HL-60/S4 treated with retinoic acid at 250 ng/mL for 4 days and 3 days (cell line): ENCODE results near the gene ARL4D.
"Not testable (repeated sequence)": the region's sequence is repeated elsewhere in the genome, so short reads cannot be mapped to it uniquely, and the experiment has no call there.

ENCODE experiments used
- in situ Hi-C: fragments of 300-500 bp; cut with MboI; formaldehyde crosslinking; loops from 2 replicates; pipeline ENCODE4 v1.7.0; 2022; ENCODE audit warnings: low sequenced_read_pairs

Gene ARL4D, protein sequence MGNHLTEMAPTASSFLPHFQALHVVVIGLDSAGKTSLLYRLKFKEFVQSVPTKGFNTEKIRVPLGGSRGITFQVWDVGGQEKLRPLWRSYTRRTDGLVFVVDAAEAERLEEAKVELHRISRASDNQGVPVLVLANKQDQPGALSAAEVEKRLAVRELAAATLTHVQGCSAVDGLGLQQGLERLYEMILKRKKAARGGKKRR

DNA sequence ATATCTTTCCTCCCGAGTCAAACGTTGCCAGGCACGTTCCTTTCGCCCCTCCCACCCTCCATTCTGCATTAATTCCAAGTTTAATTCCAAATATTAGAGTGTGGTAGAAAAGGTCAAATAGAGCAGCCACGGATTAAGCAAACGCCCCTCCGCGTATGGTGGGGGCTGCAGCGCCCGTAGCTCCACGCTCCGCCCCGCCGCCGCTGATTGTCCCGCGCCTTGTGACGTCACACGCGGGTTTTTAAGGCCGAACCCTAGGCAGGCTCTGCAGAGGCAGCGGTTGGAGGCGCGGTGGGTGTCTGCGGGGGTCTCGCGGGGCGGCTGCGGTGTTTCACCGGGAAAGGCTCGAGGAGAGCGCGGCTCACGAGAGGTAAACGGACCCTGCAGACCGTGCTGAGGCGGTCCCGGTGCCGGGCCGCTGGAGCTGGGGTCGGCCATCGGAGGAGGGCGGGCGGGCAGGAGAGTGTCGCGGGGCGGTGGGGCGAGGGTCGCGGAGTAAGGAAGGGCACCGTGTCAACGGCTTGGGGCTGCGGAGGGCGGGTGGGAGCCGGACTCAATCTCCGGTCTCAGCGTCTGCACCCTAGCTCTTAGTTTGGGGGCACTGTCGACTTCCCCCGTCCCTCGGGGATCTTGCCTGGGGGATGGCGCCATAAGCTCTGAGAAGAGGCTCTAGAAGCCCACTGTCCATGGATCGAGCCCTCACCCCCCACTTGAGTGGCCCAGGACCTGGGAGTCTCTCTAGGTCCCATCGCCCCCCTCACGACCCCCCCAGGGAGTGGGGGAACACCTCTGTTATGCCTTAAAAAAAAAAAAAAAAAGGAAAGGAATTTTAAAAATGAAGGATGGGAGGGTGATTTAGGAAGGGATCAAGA is at the start of gene ARL4D:
Gene ARL4D (plus strand): TSS at position 270 of the 872 bp plus-strand sequence. CDS start 740 bp downstream, outside the sequence.
- in situ Hi-C loops, result no loop called here

DNA sequence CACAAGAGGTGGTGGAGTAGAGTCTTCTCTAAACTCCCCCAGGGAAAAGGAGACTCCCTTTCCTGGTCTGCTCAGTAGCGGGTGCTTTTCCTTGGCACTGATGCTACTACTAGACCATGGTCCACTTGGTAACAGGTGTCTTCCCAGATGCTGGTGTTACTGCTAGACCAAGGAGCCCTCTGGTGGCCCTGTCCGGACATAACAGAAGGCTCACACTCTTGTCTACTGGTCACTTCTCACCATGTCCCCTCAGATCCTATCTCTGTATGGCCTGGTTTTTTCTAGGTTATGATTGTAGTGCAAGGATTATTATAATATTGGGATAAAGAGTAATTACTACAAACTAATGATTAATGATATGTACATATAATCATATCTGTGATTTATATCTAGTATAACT is 49.7 kb upstream of the ARL4D start:
- in situ Hi-C loops, result no loop called here

DNA sequence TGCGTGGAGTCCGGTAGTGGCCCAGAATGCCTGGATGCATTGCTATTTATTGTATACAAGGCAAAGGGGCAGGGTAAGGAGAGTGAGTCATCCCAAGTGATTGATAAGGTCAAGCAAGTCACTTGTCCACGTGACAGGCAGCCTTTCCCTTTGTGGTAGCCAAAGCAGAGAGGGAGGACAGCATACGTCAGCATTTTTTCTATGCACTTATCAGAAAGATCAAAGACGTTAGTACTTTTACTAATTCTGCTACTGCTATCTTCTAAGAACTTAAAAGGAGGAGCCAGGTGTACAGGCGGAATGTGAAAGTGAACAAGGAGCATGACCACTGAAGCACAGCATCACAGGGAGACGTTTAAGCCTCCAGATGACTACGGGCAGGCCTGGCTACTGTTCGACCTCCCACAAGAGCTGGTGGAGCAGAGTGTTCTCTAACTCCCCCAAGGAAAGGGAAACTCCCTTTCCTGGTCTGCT is 47.9 kb upstream of the ARL4D start:
- in situ Hi-C loops, result no loop called here

DNA sequence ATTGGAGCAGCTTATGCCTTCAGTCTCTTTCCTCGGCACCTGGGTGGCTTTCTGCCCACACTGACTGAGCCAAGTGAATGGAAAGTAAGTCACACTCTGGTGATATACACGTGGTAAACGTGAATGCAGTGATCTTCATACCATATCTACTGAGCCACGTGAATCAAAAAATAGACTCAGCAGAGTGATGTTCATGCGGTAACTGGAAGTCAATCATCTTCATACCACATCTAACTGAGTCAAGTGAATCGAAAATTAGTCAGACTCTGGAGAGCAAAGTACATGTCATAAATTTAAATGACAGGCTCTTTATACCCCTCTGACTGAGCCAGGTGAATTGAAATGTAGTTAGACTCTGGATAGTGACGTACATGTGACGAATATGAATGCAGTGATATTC is 47.1 kb upstream of the ARL4D start:
- in situ Hi-C loops, result no loop called here

DNA sequence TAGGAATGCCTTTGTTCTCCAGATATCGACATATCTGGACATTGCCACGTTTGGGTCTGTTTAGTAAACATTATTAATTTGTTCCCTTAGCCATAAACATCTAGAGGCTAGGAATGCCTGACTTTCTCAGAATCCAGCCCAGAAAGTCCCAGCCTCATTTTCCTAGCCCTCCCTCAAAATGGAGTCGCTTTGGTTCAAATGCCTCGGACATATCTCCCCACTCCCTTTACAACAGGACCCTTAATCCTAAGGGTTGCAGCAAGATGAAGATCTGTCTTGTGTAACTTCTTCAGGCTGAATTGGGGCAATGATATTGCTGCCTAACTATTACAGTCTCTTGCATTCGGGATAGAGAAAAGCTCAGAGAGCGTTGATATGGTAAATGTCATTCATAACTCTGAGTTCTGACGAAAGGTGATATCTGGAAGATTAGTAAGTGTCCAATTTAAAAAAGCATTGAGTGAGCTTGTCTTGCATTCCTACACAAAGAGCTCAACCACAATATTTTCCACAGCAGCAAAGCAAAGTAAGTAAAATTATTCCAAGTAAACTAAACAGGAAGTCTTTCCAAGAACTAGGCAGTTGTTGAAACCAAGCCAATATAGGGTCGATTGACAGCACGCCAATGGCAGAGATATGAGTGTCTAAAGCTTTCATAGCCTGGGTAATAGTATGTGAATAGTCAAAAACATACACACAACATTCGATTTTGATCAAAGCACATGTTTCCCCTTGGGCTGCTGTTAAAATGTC is 46.0 kb upstream of the ARL4D start:
- in situ Hi-C loops, result no loop called here

DNA sequence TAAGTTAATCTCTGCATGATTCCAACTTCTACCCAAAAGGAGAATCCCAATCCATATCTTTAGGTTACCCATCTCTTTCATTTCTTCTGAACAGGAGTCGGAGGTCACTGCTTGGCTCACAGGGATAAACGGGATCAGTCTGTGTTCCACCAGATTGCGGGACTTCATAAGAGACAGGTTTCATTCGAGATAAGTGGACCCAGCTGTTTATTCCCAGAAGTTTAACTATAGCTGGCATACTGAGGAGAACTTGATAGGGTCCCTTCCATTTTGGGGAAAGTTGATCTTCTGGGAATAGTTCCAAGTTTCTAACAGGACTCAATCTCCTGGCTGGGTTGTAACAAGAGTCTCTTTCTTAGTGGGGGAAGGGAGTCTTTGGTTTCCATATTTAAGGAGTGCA is 45.4 kb upstream of the ARL4D start:
- in situ Hi-C loops, result no loop called here

DNA sequence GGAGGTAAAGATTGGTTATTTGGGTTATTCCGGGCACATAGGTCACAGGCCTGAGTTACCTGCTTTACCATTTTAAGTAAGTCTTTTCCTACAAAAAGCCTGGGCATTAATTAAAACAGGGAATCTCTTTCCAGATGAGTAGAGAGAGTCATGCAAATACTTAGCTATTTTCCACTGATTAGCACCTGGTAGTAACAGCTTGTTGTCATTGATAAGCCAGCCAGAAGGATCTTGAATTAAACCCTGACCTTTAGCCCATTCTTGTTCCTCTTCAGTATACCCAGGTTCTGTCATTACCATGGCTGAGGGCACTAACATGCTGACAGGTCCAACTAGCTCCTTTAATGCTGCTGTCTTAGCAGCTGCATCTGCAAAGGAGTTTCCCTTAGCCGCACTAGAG is 44.4 kb upstream of the ARL4D start:
- in situ Hi-C loops, result no loop called here

DNA sequence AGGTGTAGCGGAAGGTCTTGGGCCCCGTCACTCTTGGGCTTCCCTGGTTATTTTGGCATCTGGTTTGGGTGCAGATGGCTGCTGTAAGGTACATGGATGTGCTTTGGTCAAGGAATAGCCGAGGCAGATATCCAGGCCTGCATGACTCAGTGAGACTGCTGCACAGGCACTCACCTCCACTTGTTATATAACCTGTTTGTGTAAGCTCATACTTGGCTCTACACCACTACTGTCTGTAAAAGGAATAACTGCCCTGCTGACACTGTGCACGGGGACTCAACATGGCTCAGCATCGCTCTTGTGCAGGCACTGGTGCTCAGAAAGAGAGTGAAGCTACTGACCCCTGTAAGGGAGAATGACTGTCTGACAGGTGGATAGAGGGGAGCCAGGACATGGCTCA is 42.3 kb upstream of the ARL4D start:
- in situ Hi-C loops, result no loop called here

DNA sequence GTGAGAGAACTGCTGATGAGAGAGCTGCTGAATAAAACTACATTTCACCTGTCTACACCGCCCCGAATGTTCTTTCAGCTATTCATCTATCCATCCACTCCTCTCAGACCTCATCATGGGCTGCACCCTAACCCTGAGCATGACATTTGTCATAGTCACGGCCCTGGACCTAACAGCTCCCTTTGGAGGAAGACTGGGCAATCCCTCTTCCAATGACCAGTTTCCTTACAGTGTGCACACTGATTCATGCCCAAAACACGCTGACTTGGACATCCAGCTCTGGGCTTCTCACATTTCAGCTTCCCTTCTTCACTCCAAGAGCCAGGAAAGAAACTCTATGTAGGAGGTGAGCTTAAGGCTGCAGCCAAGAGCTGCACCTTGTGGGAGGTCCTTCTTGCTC is 41.8 kb upstream of the ARL4D start:
- in situ Hi-C loops, result no loop called here

DNA sequence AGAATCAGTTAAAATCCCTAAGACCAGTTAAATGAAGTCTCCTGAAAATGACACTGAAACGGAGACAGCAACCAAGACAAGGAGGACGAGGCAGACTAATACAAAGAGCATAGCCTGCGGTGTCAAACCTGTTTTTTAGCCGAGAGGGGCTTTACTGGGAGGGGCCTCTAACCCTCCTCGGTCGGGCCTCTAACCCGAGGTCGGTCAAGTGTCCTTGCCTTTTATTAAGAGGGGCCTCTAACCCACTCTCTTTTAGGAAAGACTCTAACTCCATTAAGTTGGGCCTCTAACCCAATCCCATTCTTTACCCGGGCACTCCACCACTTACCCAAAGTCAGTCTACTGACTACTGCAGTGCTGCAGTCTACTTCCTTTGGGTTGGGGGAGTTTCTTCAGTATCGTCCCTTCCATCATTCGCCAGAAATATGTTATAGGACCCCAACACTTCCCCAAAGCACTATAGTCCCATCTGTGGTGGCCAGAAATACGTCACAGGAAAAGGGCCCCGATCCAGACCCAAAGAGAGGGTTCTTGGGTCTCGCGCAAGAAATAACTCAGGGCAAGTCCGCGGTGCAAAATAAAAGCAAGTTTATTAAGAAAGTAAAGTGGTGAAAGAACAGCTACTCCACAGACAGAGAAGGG is 39.2 kb upstream of the ARL4D start:
- in situ Hi-C loops, result no loop called here

DNA sequence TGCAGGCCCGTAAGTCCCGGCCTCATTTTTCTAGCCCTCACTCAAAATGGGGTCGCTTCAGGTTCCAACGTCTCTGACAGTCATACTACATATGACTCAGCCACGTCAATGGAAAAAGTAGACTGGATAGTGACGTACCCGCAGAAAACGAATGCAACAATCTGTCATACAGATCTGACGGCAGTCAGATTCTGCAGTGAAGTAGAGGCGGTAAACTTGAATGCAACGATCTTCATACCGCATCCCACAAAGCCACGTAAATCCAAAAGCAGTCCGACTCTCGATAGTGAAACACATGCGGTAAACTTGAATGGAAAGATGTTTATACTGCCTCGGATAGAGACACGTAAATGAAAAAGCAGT is 38.4 kb upstream of the ARL4D start:
- in situ Hi-C loops, result no loop called here

DNA sequence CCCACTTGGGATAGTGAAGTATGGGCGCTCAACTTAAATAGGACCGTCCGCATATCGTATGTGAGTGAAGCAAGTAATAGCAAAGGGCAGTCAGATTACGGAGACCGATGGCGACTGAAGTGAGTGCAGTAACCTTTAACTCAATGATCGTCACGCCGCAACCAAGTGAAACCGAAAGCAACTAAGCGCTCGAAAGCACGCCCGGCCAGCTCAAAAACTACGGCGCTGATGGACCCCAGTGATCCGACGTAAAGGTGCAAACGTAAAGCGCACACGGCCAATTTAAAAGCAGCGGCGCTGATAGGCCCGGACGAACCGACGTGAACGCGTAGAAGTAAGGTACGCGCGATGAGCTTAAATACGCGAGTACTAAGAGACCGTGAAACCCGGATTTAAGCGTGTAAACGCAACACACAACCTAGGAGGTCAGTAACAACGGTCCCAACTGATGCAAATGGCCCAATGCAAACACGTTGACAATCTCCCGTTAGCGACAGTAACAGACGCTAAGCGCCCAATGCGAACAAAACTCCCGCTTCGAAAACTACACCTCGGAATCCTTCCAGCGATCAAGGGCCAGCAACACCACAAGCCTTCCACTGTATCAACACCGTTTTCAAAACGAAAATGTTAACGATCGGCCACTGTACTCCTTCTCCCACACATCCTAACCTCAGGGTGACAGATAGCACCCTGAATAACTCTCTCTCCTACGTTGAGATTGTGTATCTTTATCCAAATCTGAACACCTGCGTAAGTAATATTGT is 37.9 kb upstream of the ARL4D start:
- in situ Hi-C loops, result no loop called here

DNA sequence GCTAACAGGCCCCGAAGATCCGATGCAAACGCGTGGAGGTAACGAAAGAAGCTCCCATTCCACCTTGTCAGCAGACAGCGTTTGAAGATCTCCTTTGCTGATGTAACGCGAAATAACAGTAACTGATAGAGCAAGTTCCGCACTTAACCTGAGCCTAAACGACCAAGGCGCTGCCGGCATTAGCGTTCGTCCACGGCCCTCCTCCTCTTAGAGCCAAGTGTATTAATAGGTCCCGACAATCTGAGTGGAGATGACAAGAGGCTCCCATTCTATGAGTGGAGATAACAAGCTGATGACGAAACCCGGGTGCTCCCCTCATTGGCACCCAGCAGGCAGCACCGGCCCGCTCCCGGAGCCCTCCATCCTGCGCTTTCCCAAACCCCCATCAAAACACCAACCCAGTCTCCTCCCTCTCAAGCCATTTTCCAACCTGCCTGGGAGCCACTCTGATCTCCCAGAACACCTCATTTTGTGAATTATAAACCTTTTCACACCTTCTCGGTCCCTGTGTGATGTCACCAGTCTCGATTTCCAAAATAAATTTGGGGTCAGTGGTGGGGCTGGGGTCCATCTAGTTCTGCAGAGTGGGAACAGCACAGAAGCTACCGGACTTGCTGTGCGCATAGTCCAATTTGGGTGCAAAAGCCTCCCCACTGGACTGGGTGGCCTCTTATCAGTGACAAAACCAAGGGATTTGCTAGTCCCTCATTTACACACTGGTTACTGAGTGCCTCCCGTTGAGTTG is 35.4 kb upstream of the ARL4D start:
- in situ Hi-C loops, result no loop called here

DNA sequence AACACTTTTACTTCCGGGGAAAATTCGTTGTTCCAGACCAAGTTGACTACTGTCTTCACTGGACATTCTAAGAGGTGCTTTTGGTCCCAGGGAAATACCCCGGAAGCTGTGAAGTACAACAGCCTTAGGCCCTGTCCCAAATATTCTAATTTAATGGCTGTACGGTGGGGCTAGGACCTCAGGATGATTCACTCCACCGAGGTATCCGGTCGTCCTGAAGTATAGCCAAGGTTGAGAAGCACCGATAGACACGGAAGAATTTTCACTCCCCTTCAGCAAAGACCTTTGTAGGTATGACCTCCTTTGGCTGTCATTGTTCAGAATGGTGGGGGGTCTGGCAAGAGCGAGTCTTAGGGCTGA is 34.9 kb upstream of the ARL4D start:
- in situ Hi-C loops, result no loop called here

DNA sequence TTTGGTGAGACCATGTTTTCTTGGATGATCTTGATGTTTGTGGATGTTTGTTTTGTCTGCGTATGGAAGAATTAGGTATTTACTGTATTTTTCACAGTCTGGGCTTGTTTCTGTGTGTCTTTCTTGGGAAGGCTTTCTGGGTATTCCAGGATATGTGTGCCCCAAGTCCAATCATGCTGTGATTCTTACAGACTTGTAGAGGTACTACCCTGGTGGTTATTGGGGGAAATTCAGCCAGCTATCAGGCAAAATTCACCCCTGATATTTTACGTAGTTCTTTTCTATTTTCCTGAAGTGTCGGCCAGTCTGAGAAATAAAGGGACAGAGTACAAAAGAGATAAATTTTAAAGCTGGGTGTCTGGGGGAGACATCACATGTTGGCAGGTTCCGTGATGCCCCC is 33.4 kb upstream of the ARL4D start:
- in situ Hi-C loops, result no loop called here

DNA sequence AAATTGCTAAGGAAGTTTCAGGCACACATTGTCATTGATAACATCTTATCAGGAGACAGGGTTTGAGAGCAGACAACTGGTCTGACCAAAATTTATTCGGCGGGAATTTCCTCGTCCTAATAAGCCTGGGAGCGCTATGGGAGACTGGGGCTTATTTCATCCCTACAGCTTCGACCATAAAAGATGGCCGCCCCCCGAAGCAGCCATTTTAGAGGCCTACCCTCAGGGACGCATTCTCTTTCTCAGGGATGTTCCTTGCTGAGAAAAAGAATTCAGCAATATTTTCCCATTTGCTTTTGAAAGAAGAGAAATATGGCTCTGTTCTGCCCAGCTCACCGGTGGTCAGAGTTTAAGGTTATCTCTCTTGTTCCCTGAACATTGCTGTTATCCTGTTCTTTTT is 32.9 kb upstream of the ARL4D start:
- in situ Hi-C loops, result not testable (repeated sequence)

DNA sequence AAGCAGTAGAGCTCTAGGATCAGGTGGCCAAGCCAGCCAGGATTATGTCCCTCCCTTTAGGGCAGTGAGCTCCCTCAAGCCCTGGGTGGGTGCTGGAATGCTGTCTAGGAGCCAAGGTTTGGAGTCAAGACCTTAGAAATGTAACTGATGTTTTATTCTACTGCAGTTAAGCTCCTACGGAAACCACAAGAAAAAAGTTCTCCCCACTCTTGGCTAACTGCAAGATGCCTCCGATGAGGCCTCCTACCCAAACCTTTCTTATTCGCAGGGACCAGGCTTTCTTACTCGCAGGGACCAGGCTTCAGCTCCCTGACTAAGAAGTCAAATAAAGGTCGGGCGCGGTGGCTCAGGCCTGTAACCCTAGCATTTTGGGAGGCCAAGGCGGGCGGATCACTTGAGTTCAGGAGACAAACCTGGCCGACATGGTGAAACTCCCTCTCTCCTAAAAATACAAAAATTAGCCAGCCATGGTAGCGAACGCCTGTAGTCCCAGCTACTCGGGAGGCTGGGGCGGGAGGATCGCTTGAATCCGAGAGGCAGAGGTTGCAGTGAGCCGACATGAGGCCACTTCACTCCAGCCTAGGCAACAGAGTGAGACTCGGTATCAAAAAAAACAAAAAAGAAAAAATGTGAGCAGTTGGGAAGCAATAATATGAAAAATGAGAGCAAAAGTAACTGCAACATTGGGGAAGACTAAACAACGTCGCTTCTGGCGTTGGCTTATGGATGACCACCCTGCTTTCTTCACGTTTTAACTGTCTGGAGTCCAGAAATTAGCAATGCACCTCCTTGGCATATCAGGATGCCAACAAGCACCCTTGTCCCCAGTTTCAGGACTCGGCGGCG is 31.7 kb upstream of the ARL4D start:
- in situ Hi-C loops, result no loop called here

DNA sequence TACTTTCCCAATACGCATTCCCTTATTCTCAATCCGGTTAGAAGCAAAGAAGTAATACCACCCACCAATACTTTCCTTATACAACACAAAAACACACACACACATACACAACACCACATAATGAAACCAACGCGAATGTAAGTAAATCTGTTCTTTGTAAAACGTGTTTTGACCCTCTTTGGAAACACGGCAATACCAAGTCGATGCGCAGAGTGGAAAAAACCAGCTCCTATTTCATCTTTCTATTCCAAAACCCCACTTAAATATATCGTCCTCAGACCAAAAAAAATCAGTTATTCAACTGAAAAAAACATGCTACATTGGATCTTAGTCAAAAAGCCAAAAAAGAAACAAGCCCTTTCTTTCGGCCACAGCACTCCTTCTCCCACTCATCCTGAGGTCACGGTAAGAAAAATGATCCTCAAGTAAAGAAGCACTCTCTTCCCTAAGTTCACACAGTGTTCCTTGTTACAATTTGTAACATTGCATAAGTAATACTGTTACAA is 31.0 kb upstream of the ARL4D start:
- in situ Hi-C loops, result no loop called here
